ENCODE results near the gene RRAD.

DNA sequence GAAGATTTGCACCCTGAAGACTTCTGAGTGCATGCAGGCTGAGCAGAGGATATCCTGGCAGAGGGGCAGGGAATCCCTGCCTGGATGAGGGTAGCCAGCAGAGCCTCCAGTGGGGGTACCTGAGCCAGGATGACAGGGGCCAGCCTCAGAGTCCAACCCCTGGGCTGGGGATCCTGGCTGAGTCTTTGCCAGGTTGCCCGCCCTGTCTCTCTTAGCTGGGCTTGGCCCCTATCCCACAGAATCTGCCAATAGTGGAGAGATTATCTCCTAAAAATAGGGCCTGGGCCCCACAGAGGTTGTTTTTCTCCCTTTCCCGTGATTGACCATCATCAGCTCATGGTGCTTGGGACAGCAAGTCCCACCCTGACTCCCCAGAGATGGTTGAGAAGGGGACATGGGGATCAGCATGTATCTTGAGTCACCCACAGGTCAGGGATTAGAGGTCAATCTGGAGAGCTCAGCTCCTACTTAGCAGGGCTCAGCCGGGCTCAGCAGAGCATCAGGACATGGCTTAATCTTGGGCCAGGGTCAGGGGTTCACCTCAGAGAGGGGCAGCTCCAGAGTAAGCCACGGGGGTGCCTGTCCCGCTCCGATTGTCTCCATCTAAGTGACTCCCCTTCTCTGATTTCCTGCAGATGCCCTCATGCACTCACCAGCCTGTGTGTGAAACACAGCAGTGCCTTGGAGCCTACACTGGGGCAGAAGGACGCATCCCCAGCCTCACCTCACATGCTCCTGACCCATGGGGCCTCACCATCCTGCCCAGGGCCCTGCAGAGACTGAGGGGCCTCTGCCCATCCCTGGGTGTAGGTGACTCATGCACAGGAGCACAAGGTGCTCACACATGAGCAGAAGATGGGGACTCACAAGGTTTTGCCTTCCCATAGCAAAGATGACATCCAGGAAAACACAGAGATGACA lies 18.2 kb downstream of the RRAD start:
- TF ChIP-seq, protein P1, sequence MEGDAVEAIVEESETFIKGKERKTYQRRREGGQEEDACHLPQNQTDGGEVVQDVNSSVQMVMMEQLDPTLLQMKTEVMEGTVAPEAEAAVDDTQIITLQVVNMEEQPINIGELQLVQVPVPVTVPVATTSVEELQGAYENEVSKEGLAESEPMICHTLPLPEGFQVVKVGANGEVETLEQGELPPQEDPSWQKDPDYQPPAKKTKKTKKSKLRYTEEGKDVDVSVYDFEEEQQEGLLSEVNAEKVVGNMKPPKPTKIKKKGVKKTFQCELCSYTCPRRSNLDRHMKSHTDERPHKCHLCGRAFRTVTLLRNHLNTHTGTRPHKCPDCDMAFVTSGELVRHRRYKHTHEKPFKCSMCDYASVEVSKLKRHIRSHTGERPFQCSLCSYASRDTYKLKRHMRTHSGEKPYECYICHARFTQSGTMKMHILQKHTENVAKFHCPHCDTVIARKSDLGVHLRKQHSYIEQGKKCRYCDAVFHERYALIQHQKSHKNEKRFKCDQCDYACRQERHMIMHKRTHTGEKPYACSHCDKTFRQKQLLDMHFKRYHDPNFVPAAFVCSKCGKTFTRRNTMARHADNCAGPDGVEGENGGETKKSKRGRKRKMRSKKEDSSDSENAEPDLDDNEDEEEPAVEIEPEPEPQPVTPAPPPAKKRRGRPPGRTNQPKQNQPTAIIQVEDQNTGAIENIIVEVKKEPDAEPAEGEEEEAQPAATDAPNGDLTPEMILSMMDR (IDR thresholded peaks at IDR 0.05; ENCODE audit: low read depth, low read length, missing input control): no peak
- TF ChIP-seq GABPA (IDR thresholded peaks at IDR 0.05 in 1 of 2, conservative IDR thresholded peaks at IDR 0.05 in 1 of 2) (no peak), RAD21 (IDR thresholded peaks at IDR 0.05) (no peak), ZBTB33 (IDR thresholded peaks at IDR 0.05) (no peak), SP1 (IDR thresholded peaks at IDR 0.05) (no peak), YY1 (IDR thresholded peaks at IDR 0.05) (no peak), JUND (IDR thresholded peaks at IDR 0.05) (no peak)
- TF ChIP-seq, protein P2, sequence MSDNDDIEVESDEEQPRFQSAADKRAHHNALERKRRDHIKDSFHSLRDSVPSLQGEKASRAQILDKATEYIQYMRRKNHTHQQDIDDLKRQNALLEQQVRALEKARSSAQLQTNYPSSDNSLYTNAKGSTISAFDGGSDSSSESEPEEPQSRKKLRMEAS (IDR thresholded peaks at IDR 0.05): no peak

Measured in liver (tissue), 3 donors.